IMR-90 (cell line): ENCODE measurements around the gene POLR1E. TPM values are rescaled to one million over a fixed set of nuclear protein-coding genes. Genes with fewer than 3 reads are reported as not detected.

ENCODE experiments used
- ATAC-seq: fragments of 200-7000 bp; cut with Tn5 transposase; 2 replicates; pipeline ENCODE4 v1.9.1; 2020; ENCODE audit warnings: low read depth, mild to moderate bottlenecking, moderate library complexity
- BruUV-seq: library from RNA; stranded (reverse); fragments of 400-500 nt; replicated peaks from 2 replicates; lab custom pipeline; 2021; lab: Mats Ljungman, UMichigan
- CTCF ChIA-PET: fragments of 300-600 bp; formaldehyde crosslinking; extraction: SDS; loops from one replicate; lab custom pipeline; 2021; ENCODE audit warnings: antibody characterized with exemption; lab: Yijun Ruan, JAX
- POLR2A ChIA-PET: fragments of 300-600 bp; sonication (Branson Sonifier 250); formaldehyde crosslinking; loops from one replicate; lab custom pipeline; 2022; ENCODE audit warnings: antibody characterized with exemption; ENCODE audit not compliant: unreplicated experiment; lab: Charles Lee
- DNase-seq: peaks from one replicate; pipeline ENCODE4 v3.0.0; 2013
- H2AFZ ChIP-seq: replicated peaks from 2 replicates; pipeline ENCODE3; 2013; ENCODE audit warnings: low read length, mild to moderate bottlenecking; ENCODE audit not compliant: poor library complexity
- H2AK5ac ChIP-seq: 2 replicates; pipeline ENCODE4 v1.6.1; 2013; ENCODE audit warnings: low read depth, low read length, inconsistent platforms
- H2AK9ac ChIP-seq: replicated peaks from 2 replicates; pipeline ENCODE3; 2013; ENCODE audit warnings: mild to moderate bottlenecking, low read depth, low read length, moderate library complexity; ENCODE audit not compliant: poor library complexity
- H2BK120ac ChIP-seq: 2 replicates; pipeline ENCODE4 v1.6.1; 2013; ENCODE audit warnings: low read depth, low read length, inconsistent platforms
- H2BK15ac ChIP-seq: 3 replicates; pipeline ENCODE4 v1.6.1; 2013; ENCODE audit warnings: low read depth, low read length, inconsistent platforms
- H2BK20ac ChIP-seq: 2 replicates; pipeline ENCODE4 v1.6.1; 2013; ENCODE audit warnings: low read depth, mild to moderate bottlenecking, inconsistent platforms, low read length, moderate library complexity
- H2BK5ac ChIP-seq: 2 replicates; pipeline ENCODE4 v1.6.1; 2013; ENCODE audit warnings: mild to moderate bottlenecking, low read depth, low read length, inconsistent platforms; ENCODE audit not compliant: poor library complexity, severe bottlenecking
- H3K14ac ChIP-seq: replicated peaks from 2 replicates; pipeline ENCODE4 v1.6.1; 2013; ENCODE audit warnings: low read depth, low read length, inconsistent platforms
- H3K18ac ChIP-seq: 2 replicates; pipeline ENCODE4 v1.6.1; 2013; ENCODE audit warnings: low read depth, low read length, control low read depth
- H3K23ac ChIP-seq: 2 replicates; pipeline ENCODE4 v1.6.1; 2013; ENCODE audit warnings: low read depth, low read length, inconsistent platforms
- H3K27ac ChIP-seq: 2 replicates; pipeline ENCODE4 v1.5.1; 2013; ENCODE audit warnings: mild to moderate bottlenecking, control low read depth, low read length; ENCODE audit not compliant: insufficient read depth
- H3K27me3 ChIP-seq: 2 replicates; pipeline ENCODE4 v1.6.1; 2013; ENCODE audit warnings: low read length; ENCODE audit not compliant: control insufficient read depth, insufficient read depth
- H3K36me3 ChIP-seq: 2 replicates; pipeline ENCODE4 v1.6.1; 2013; ENCODE audit warnings: low read length, mixed read lengths; ENCODE audit not compliant: control insufficient read depth, insufficient read depth
- H3K4ac ChIP-seq: 2 replicates; pipeline ENCODE4 v1.6.1; 2013; ENCODE audit warnings: low read depth, low read length, inconsistent platforms
- H3K4me1 ChIP-seq: 2 replicates; pipeline ENCODE4 v1.6.1; 2013; ENCODE audit warnings: low read length, mixed read lengths; ENCODE audit not compliant: control insufficient read depth, insufficient read depth
- H3K4me2 ChIP-seq: 2 replicates; pipeline ENCODE4 v1.6.1; 2013; ENCODE audit warnings: low read depth, mild to moderate bottlenecking, control low read depth, low read length, moderate library complexity
- H3K4me3 ChIP-seq: 2 replicates; pipeline ENCODE4 v1.5.1; 2013; ENCODE audit warnings: low read depth, mild to moderate bottlenecking, control low read depth, low read length, moderate library complexity; ENCODE audit not compliant: insufficient read depth
- H3K56ac ChIP-seq: 2 replicates; pipeline ENCODE4 v1.6.1; 2013; ENCODE audit warnings: low read length, inconsistent platforms; ENCODE audit not compliant: insufficient read depth; ENCODE audit errors: extremely low read depth
- H3K79me1 ChIP-seq, 2 experiments: 2 replicates each; pipeline ENCODE4 v1.6.1; 2013; ENCODE audit warnings: low read length in 2 of 2, inconsistent platforms in 1 of 2, low read depth in 1 of 2
- H3K9ac ChIP-seq: 2 replicates; pipeline ENCODE4 v1.6.1; 2013; ENCODE audit warnings: low read depth, low read length, control low read depth
- H3K9me1 ChIP-seq: 2 replicates; pipeline ENCODE4 v1.6.1; 2013; ENCODE audit warnings: low read length, inconsistent platforms; ENCODE audit not compliant: insufficient read depth
- H3K9me3 ChIP-seq: 2 replicates; pipeline ENCODE4 v1.6.1; 2013; ENCODE audit warnings: low read length; ENCODE audit not compliant: control insufficient read depth, insufficient read depth
- H4K20me1 ChIP-seq: 2 replicates; pipeline ENCODE4 v1.6.1; 2013; ENCODE audit warnings: low read length, inconsistent platforms; ENCODE audit not compliant: insufficient read depth
- H4K5ac ChIP-seq: 2 replicates; pipeline ENCODE4 v1.6.1; 2013; ENCODE audit warnings: mild to moderate bottlenecking, low read depth, low read length, control low read depth
- H4K8ac ChIP-seq, 2 experiments: 2 replicates each; pipeline ENCODE4 v1.6.1; 2013; ENCODE audit warnings: low read depth in 2 of 2, low read length in 2 of 2, control low read depth in 1 of 2, inconsistent platforms in 1 of 2
- H4K91ac ChIP-seq: 2 replicates; pipeline ENCODE4 v1.6.1; 2013; ENCODE audit warnings: low read depth, low read length, inconsistent platforms; ENCODE audit not compliant: insufficient read depth
- CEBPB ChIP-seq: IDR thresholded peaks from 2 replicates; pipeline ENCODE4 v1.6.1; 2012; ENCODE audit warnings: low read depth, low read length, improper control_type of control experiment
- CTCF ChIP-seq: conservative IDR thresholded peaks from 2 replicates; pipeline ENCODE4 v1.5.1; 2012; ENCODE audit warnings: mild to moderate bottlenecking, low read depth, low read length, improper control_type of control experiment
- ELK1 ChIP-seq: fragments of 150-350 bp; IDR thresholded peaks from 2 replicates; pipeline ENCODE4 v1.6.1; 2016; ENCODE audit warnings: low read depth, mild to moderate bottlenecking, low read length, moderate library complexity, borderline replicate concordance
- FOS ChIP-seq: fragments of 150-350 bp; IDR thresholded peaks from 2 replicates; pipeline ENCODE4 v1.6.1; 2016; ENCODE audit warnings: low read depth, low read length
- MAZ ChIP-seq: IDR thresholded peaks from 2 replicates; pipeline ENCODE4 v1.6.1; 2012; ENCODE audit warnings: low read depth, mild to moderate bottlenecking, low read length, improper control_type of control experiment, moderate library complexity, borderline replicate concordance
- POLR2A ChIP-seq: IDR thresholded peaks from 2 replicates; pipeline ENCODE4 v1.6.1; 2012; ENCODE audit warnings: mild to moderate bottlenecking, low read depth, low read length
- RAD21 ChIP-seq: IDR thresholded peaks from 2 replicates; pipeline ENCODE4 v1.6.1; 2012; ENCODE audit warnings: low read length, improper control_type of control experiment
- RCOR1 ChIP-seq: IDR thresholded peaks from 2 replicates; pipeline ENCODE4 v1.6.1; 2012; ENCODE audit warnings: mild to moderate bottlenecking, low read length, improper control_type of control experiment; ENCODE audit not compliant: insufficient replicate concordance
- RFX5 ChIP-seq: IDR thresholded peaks from 2 replicates; pipeline ENCODE4 v1.8.0; 2012; ENCODE audit warnings: low read depth, mild to moderate bottlenecking, low read length, moderate library complexity
- SMC3 ChIP-seq: fragments of 150-350 bp; IDR thresholded peaks from 2 replicates; pipeline ENCODE4 v1.6.1; 2016; ENCODE audit warnings: low read depth, mild to moderate bottlenecking, antibody characterized with exemption, low read length, moderate library complexity
- USF2 ChIP-seq: fragments of 150-350 bp; IDR thresholded peaks from 2 replicates; pipeline ENCODE4 v1.6.1; 2017; ENCODE audit warnings: mild to moderate bottlenecking, antibody characterized with exemption, low read length, low read depth
- WGBS, 2 experiments: methylation state at CpG; one replicate each; pipeline versions ENCODE4 v1.1.5 to v1.1.7; 2013; ENCODE audit warnings: missing lambda C conversion rate in 2 of 2; ENCODE audit not compliant: insufficient read length in 1 of 2; ENCODE audit errors: extremely low coverage in 2 of 2; 5-methylcytosine and 5-hydroxymethylcytosine counted together
- dilution Hi-C: fragments of 300-500 bp; cut with HindIII; formaldehyde crosslinking; loops from one replicate; pipeline ENCODE4 v1.14.3; 2018; ENCODE audit warnings: low sequenced_read_pairs; ENCODE audit not compliant: unreplicated experiment
- in situ Hi-C: fragments of 300-500 bp; cut with MboI; formaldehyde crosslinking; loops from 3 replicates; pipeline ENCODE4 v1.14.3; 2019; ENCODE audit warnings: low sequenced_read_pairs, inconsistent platforms, mixed read lengths
- intact Hi-C: fragments of 100-400 bp; cut with micrococcal nuclease; formaldehyde crosslinking; loops from 2 replicates; pipeline ENCODE4 v1.10.0; 2022
- polyA plus RNA-seq, 3 experiments: library from polyadenylated mRNA; depleted of rRNA; stranded (reverse); fragments of >200 nt; gene quantifications; 2 replicates each; pipeline ENCODE4 v1.2.3, GENCODE V29; 2012; ENCODE audit warnings: low replicate concordance in 1 of 3
- total RNA-seq: library from RNA; depleted of rRNA; stranded (reverse); fragments of >200 nt; gene quantifications from 2 replicates; pipeline ENCODE4 v1.2.3, GENCODE V29; 2012

The POLR1E gene
- total and polyA plus RNA-seq, 2 of the 4 experiments (the other 2 are of a cell fraction), result 48.0 to 71.9 TPM

GRCh38 chr9:37504605-37505004 is 18.9 kb downstream of the POLR1E start:
- TF ChIP-seq USF2 (no peak), FOS (no peak), MAZ (no peak), SMC3 (no peak), POLR2A (no peak), RFX5 (no peak), ELK1 (no peak), CTCF (no peak), CEBPB (no peak), RCOR1 (no peak), RAD21 (no peak)
- CTCF ChIA-PET, result no interaction called here

More at GRCh38 chr9:37504605-37505004, 18.9 kb downstream of the POLR1E start:
- in situ Hi-C loops (no loop called here), dilution Hi-C loops (no loop called here), intact Hi-C loops (no loop called here)
- Histone ChIP-seq H2BK120ac (no peak overlapping the region), H3K4me3 (no peak overlapping the region), H2BK15ac (no peak overlapping the region), H3K4me2 (no peak overlapping the region), H2AFZ (no peak overlapping the region), H2AK9ac (no peak overlapping the region), H3K27ac (no peak overlapping the region), H3K56ac (no peak overlapping the region), H3K9ac (no peak overlapping the region), H3K4me1 (no peaks in the 10 kb centered on the region), H3K18ac (no peak overlapping the region), H3K4ac (no peak overlapping the region), H3K9me1 (peaks cover 6% of the 10 kb centered on the region; the same call in 1 of the 2 replicates), H3K14ac (no peak overlapping the region), H3K27me3 (no peaks in the 10 kb centered on the region), H4K91ac (no peak overlapping the region), H2AK5ac (no peak overlapping the region), H4K5ac (no peak overlapping the region), H4K8ac (no peak overlapping the region), H3K79me1 (peaks cover 0 to 9% of the 10 kb centered on the region in 2 experiments; a peak in 2 of 4 replicates), H2BK5ac (no peak overlapping the region), H2BK20ac (no peak overlapping the region), H3K9me3 (no peaks in the 10 kb centered on the region), H4K20me1 (0 out of 2 replicates have a peak, but pooled peaks cover 2% of the 10 kb centered on the region), H3K23ac (no peak overlapping the region), H3K36me3 (peaks cover 50% of the 10 kb centered on the region)
- DNase-seq, result no peak
- no peak for ATAC-seq
- BruUV-seq, result no TSS peak
- no CpG with 5 or more reads among the region's 5 CpGs for WGBS, 2 experiments
- POLR2A ChIA-PET, result no interaction called here
